Lower leg skin (tissue), 4 donors: ENCODE results near the gene TMEM198. TPM values are rescaled to one million over a fixed set of nuclear protein-coding genes. Genes with fewer than 3 reads are reported as not detected.

Experiments
- DNase-seq, 2 donors: peaks; one replicate each; pipeline ENCODE4 v3.0.0-alpha.2; 2019; ENCODE audit warnings: low spot score in 2 of 2
- H3K4me3 ChIP-seq: fragments of 200-600 bp; sonication (generic); 2 replicates; pipeline ENCODE4 v1.5.1; 2017; ENCODE audit warnings: mild to moderate bottlenecking, low read depth; ENCODE audit not compliant: poor library complexity, severe bottlenecking
- CTCF ChIP-seq, 3 donors: fragments of 450-650 bp; IDR thresholded peaks; one replicate each; pipeline ENCODE4 v1.5.1; 2016; ENCODE audit warnings: antibody characterized with exemption in 3 of 3, mild to moderate bottlenecking in 3 of 3, moderate library complexity in 2 of 3
- POLR2A ChIP-seq, 2 donors: fragments of 450-650 bp; IDR thresholded peaks; one replicate each; pipeline ENCODE4 v1.6.1; 2016 to 2017; ENCODE audit warnings: antibody characterized with exemption in 2 of 2, mild to moderate bottlenecking in 1 of 2, moderate library complexity in 1 of 2
- WGBS, 2 donors: methylation state at CpG; one replicate each; pipeline ENCODE4 v1.1.5; 2018; 5-methylcytosine and 5-hydroxymethylcytosine counted together
- intact Hi-C: fragments of 100-400 bp; cut with DNase I; formaldehyde crosslinking; loops from one replicate; pipeline ENCODE4 v1.15.0; 2023; ENCODE audit warnings: low total_unique reads
- total RNA-seq, 4 donors: library from RNA; depleted of rRNA; stranded (reverse); fragments of >200 nt; gene quantifications; one replicate each; pipeline ENCODE4 v1.1.0, GENCODE V29; 2016

TMEM198 gene
- total RNA-seq, 4 donors from 2014 or later: 0.17 to 2.1 (median 1.0) TPM

- no peak for TF ChIP-seq POLR2A (IDR thresholded peaks at IDR 0.05)
- no peak for TF ChIP-seq CTCF (IDR thresholded peaks at IDR 0.05)
- H3K4me3 ChIP-seq: no peak overlapping the region
- DNase-seq: no peak
- intact Hi-C loops: no loop called here
Observed at GRCh38 chr2:219502618-219503017, 41.2 kb upstream of the TMEM198 start.

- H3K4me3 ChIP-seq: no peak overlapping the region
- 87 to 92% methylated on average over 9 of the region's 9 CpGs for WGBS, 2 donors
- no peak for DNase-seq
- no peak for TF ChIP-seq POLR2A (IDR thresholded peaks at IDR 0.05)
- TF ChIP-seq CTCF (IDR thresholded peaks at IDR 0.05): no peak
- intact Hi-C loops: no loop called here
Observed at GRCh38 chr2:219505585-219505984, 38.2 kb upstream of the TMEM198 start.

GRCh38 chr2:219506153-219506801 lies 37.6 kb upstream of the TMEM198 start:
- DNase-seq: no peak
- intact Hi-C loops: no loop called here
- WGBS, 2 donors: 80 to 86% methylated on average over 23 of the region's 23 CpGs
- TF ChIP-seq POLR2A (IDR thresholded peaks at IDR 0.05) (no peak), CTCF (IDR thresholded peaks at IDR 0.05) (no peak)
- H3K4me3 ChIP-seq: no peak overlapping the region

- intact Hi-C loops: no loop called here
- DNase-seq: no peak
- no peak for TF ChIP-seq CTCF (IDR thresholded peaks at IDR 0.05)
- TF ChIP-seq POLR2A (IDR thresholded peaks at IDR 0.05): no peak
- no peak overlapping the region for H3K4me3 ChIP-seq
- 73 to 76% methylated on average over 17 of the region's 17 CpGs for WGBS, 2 donors
Observed at GRCh38 chr2:219506802-219507526, 36.9 kb upstream of the TMEM198 start.

- intact Hi-C loops: no loop called here
- 52% methylated on average over 7 to 8 of the region's 8 CpGs for WGBS, 2 donors
- no peak for DNase-seq
- TF ChIP-seq CTCF (IDR thresholded peaks at IDR 0.05) (no peak), POLR2A (IDR thresholded peaks at IDR 0.05) (no peak)
- H3K4me3 ChIP-seq: no peak overlapping the region
Observed at GRCh38 chr2:219507581-219508443, 36.0 kb upstream of the TMEM198 start.
